ENCODE data around the gene ICOS. TPM values are rescaled to one million over a fixed set of nuclear protein-coding genes. Genes with fewer than 3 reads are reported as not detected.

Gene ICOS
- total and polyA plus RNA-seq, 9 of the 15 experiments (the other 6 are each of a cell fraction or from before 2014, with no cell fraction given), result not detected

DNA sequence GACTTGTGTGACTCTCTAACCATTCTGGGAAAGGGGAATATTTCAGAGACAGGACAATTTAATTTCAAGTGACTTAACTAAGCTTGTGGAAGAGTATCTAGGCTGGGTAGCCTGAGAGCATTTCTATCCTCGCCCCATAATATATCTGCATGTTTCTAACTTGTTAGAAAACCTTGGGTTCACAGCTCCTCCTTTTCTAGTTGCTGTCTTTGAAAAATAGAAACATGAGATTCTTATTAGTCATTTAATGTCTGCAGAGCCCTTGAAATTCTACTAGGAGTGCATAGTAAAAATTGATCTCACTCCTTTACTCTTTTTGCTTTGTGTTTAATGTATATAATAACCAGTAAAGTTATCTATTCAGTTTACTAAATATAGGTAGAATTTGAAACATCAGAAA, 46.6 kb upstream of the ICOS start:
- 0% methylated on average over 1 of the region's 1 CpG for WGBS (ENCODE audit: insufficient coverage, low coverage, missing lambda C conversion rate)

More for the DNA sequence above, 46.6 kb upstream of the ICOS start:
- Histone ChIP-seq H3K9me3 (replicated peaks; ENCODE audit: control insufficient read depth, insufficient read depth, low read depth, low read length) (no peaks in the 10 kb centered on the region), H3K9ac (ENCODE audit: insufficient read depth in 1 of 2, low read depth in 2 of 2, low read length in 2 of 2) (no peak overlapping the region), H3K9me1 (ENCODE audit: control insufficient read depth, insufficient read depth, low read length) (no peaks in the 10 kb centered on the region), H3K4me1 (replicated peaks in 1 of 2; ENCODE audit: control insufficient read depth in 2 of 2, insufficient read depth in 2 of 2, low read length in 2 of 2) (no peaks in the 10 kb centered on the region), H3K27me3 (ENCODE audit: control insufficient read depth in 2 of 2, insufficient read depth in 2 of 2, low read length in 2 of 2) (no peaks in the 10 kb centered on the region), H3K36me3 (ENCODE audit: control insufficient read depth, insufficient read depth, low read length) (no peaks in the 10 kb centered on the region), H3K4me3 (no peak overlapping the region), H2AFZ (ENCODE audit: low read depth, low read length) (no peak overlapping the region), H4K20me1 (replicated peaks; ENCODE audit: control insufficient read depth, insufficient read depth, low read length) (no peaks in the 10 kb centered on the region), H3K27ac (ENCODE audit: extremely low read depth, low read depth, low read length) (no peak overlapping the region), H3K4me2 (ENCODE audit: insufficient read depth, low read length) (no peak overlapping the region), H3K79me2 (ENCODE audit: control insufficient read depth, insufficient read depth, low read length) (no peaks in the 10 kb centered on the region)
- DNase-seq (ENCODE audit: extremely low read depth in 1 of 4, low spot score in 3 of 4) (no peak), FAIRE-seq (no peak), ATAC-seq (no peak)
- TF ChIP-seq ELF1 (tag; IDR thresholded peaks at IDR 0.05), result no peak
- no peak for TF ChIP-seq ZNF124 (CRISPR knock-in tag; IDR thresholded peaks at IDR 0.05)
- TF ChIP-seq PURB (CRISPR knock-in tag; IDR thresholded peaks at IDR 0.05; ENCODE audit: low read depth), result no peak
- no peak for TF ChIP-seq SRSF7 (optimal IDR thresholded peaks at IDR 0.05; ENCODE audit: low read depth, low read length)
- TF ChIP-seq NFIC (IDR thresholded peaks at IDR 0.05), result no peak
- no peak for TF ChIP-seq CBFA2T3 (IDR thresholded peaks at IDR 0.05)
- TF ChIP-seq, protein P1, sequence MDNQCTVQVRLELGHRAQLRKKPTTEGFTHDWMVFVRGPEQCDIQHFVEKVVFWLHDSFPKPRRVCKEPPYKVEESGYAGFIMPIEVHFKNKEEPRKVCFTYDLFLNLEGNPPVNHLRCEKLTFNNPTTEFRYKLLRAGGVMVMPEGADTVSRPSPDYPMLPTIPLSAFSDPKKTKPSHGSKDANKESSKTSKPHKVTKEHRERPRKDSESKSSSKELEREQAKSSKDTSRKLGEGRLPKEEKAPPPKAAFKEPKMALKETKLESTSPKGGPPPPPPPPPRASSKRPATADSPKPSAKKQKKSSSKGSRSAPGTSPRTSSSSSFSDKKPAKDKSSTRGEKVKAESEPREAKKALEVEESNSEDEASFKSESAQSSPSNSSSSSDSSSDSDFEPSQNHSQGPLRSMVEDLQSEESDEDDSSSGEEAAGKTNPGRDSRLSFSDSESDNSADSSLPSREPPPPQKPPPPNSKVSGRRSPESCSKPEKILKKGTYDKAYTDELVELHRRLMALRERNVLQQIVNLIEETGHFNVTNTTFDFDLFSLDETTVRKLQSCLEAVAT (IDR thresholded peaks at IDR 0.05), result no peak
- no peak for TF ChIP-seq ZNF436 (CRISPR knock-in tag; IDR thresholded peaks at IDR 0.05)
- no peak for TF ChIP-seq ZNF175 (CRISPR knock-in tag; IDR thresholded peaks at IDR 0.05; ENCODE audit: low read depth)
- TF ChIP-seq TAF1 (IDR thresholded peaks at IDR 0.05; ENCODE audit: control insufficient read depth, extremely low read depth, insufficient read depth, low read length, severe bottlenecking), result no peak
- TF ChIP-seq, protein P2, sequence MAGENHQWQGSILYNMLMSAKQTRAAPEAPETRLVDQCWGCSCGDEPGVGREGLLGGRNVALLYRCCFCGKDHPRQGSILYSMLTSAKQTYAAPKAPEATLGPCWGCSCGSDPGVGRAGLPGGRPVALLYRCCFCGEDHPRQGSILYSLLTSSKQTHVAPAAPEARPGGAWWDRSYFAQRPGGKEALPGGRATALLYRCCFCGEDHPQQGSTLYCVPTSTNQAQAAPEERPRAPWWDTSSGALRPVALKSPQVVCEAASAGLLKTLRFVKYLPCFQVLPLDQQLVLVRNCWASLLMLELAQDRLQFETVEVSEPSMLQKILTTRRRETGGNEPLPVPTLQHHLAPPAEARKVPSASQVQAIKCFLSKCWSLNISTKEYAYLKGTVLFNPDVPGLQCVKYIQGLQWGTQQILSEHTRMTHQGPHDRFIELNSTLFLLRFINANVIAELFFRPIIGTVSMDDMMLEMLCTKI (IDR thresholded peaks at IDR 0.05; ENCODE audit: partially characterized antibody), result no peak
- TF ChIP-seq, protein P3, sequence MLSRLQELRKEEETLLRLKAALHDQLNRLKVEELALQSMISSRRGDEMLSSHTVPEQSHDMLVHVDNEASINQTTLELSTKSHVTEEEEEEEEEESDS (CRISPR knock-in tag; IDR thresholded peaks at IDR 0.05), result no peak
- ChIA-PET POLR2A (no interaction called here), CTCF (ENCODE audit: low intra/inter-chr PET ratio) (no interaction called here)
- no TSS peak for BruUV-seq (replicated peaks)
- in situ Hi-C loops (cut with MboI), result no loop called here
- intact Hi-C loops (cut with micrococcal nuclease), result no loop called here

Data from K562 (cell line).